ENCODE data around the gene KRTAP12-1.

DNA sequence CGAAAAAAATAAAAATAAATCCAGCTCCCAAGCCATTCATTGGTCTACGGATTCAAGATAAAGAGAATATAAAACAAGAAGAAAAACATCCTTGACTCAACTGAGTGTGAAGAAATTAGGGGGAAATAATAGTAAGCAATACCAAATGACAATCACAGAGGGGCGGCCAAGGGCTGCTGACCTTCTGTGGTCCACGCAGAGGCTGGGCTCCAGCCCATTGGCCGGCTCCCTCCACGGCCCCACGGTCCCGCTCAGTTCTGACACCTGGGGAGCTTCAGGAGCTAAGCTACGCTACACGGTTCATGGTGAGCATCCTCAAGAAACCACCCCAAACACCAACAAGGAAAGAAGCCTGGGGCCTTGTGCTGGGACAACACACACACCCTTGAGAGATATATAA lies 14.6 kb upstream of the KRTAP12-1 start:
- no peak for TF ChIP-seq ARNTL (CRISPR knock-in tag; IDR thresholded peaks at IDR 0.05; ENCODE audit: borderline replicate concordance, low read depth)
- TF ChIP-seq ZNF8 (CRISPR knock-in tag; IDR thresholded peaks at IDR 0.05), result no peak
- TF ChIP-seq ZNF565 (CRISPR knock-in tag; conservative IDR thresholded peaks at IDR 0.05; ENCODE audit: low read depth), result no peak
- TF ChIP-seq, protein P1, sequence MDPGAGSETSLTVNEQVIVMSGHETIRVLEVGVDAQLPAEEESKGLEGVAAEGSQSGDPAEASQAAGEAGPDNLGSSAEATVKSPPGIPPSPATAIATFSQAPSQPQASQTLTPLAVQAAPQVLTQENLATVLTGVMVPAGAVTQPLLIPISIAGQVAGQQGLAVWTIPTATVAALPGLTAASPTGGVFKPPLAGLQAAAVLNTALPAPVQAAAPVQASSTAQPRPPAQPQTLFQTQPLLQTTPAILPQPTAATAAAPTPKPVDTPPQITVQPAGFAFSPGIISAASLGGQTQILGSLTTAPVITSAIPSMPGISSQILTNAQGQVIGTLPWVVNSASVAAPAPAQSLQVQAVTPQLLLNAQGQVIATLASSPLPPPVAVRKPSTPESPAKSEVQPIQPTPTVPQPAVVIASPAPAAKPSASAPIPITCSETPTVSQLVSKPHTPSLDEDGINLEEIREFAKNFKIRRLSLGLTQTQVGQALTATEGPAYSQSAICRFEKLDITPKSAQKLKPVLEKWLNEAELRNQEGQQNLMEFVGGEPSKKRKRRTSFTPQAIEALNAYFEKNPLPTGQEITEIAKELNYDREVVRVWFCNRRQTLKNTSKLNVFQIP (CRISPR knock-in tag; IDR thresholded peaks at IDR 0.05; ENCODE audit: borderline replicate concordance, low read depth), result no peak
- no peak for TF ChIP-seq ZNF70 (CRISPR knock-in tag; IDR thresholded peaks at IDR 0.05)

Data from SK-N-SH treated with all-trans-retinoic acid at 6 μM for 48 hours (cell line).